BJ (cell line): ENCODE results near the gene UGT1A6. TPM values are rescaled to one million over a fixed set of nuclear protein-coding genes. Genes with fewer than 3 reads are reported as not detected.
"Not testable (repeated sequence)": the region's sequence is repeated elsewhere in the genome, so short reads cannot be mapped to it uniquely, and the experiment has no call there.

ENCODE experiments used
- CTCF ChIA-PET: fragments of 350-600 bp; formaldehyde crosslinking; extraction: SDS; loops from one replicate; lab custom pipeline; 2021; ENCODE audit warnings: antibody characterized with exemption, inconsistent platforms; lab: Yijun Ruan, JAX
- POLR2A ChIA-PET: fragments of 300-600 bp; sonication (Branson Sonifier 250); formaldehyde crosslinking; extraction: SDS; loops from one replicate; lab custom pipeline; 2021; ENCODE audit warnings: antibody characterized with exemption; lab: Charles Lee
- DNase-seq: peaks from one replicate; pipeline ENCODE4 v3.0.0-alpha.2; 2011; ENCODE audit warnings: low read depth
- H3K27me3 ChIP-seq: 2 replicates; pipeline ENCODE4 v1.6.0; 2011; ENCODE audit warnings: low read length; ENCODE audit not compliant: control insufficient read depth, insufficient read depth
- H3K36me3 ChIP-seq: 2 replicates; pipeline ENCODE4 v1.5.1; 2011; ENCODE audit warnings: low read length; ENCODE audit not compliant: control insufficient read depth, insufficient read depth
- H3K4me3 ChIP-seq: 2 replicates; pipeline ENCODE4 v1.5.1; 2011; ENCODE audit warnings: low read depth, mild to moderate bottlenecking, control low read depth, low read length
- polyA plus RNA-seq: library from polyadenylated mRNA; depleted of rRNA; stranded (reverse); fragments of >200 nt; gene quantifications from 2 replicates; pipeline ENCODE4 v1.2.3, GENCODE V29; 2011
- TF ChIP-seq, protein P1 (sequence below): IDR thresholded peaks from 2 replicates; pipeline ENCODE4 v1.5.1; 2011; ENCODE audit warnings: low read depth, mild to moderate bottlenecking, control low read depth, inconsistent platforms, low read length, moderate library complexity; ENCODE audit not compliant: insufficient read depth

Gene UGT1A6
- polyA plus RNA-seq, 1 experiment, result not detected

- Histone ChIP-seq H3K4me3 (no peak within 1 kb of the TSS), H3K36me3 (no peaks in the 10 kb centered on the region), H3K27me3 (no peaks in the 10 kb centered on the region)
- CTCF ChIA-PET, result no interaction called here
- POLR2A ChIA-PET, result interaction anchor here (0.6 kb wide), 1 partner anchor 795 kb away, joined by 10 read pairs; no protein-coding TSS in a partner anchor
- DNase-seq, result no peak
- TF ChIP-seq, protein P1, sequence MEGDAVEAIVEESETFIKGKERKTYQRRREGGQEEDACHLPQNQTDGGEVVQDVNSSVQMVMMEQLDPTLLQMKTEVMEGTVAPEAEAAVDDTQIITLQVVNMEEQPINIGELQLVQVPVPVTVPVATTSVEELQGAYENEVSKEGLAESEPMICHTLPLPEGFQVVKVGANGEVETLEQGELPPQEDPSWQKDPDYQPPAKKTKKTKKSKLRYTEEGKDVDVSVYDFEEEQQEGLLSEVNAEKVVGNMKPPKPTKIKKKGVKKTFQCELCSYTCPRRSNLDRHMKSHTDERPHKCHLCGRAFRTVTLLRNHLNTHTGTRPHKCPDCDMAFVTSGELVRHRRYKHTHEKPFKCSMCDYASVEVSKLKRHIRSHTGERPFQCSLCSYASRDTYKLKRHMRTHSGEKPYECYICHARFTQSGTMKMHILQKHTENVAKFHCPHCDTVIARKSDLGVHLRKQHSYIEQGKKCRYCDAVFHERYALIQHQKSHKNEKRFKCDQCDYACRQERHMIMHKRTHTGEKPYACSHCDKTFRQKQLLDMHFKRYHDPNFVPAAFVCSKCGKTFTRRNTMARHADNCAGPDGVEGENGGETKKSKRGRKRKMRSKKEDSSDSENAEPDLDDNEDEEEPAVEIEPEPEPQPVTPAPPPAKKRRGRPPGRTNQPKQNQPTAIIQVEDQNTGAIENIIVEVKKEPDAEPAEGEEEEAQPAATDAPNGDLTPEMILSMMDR, result no peak
Observed at GRCh38 chr2:233728723-233729301, 36.1 kb downstream of the UGT1A6 start, which contains the start of gene UGT1A3. Gene UGT1A3, plus strand, starts transcription at chr2:233729042. Its CDS starts 85 bp downstream, at chr2:233729127.

DNA sequence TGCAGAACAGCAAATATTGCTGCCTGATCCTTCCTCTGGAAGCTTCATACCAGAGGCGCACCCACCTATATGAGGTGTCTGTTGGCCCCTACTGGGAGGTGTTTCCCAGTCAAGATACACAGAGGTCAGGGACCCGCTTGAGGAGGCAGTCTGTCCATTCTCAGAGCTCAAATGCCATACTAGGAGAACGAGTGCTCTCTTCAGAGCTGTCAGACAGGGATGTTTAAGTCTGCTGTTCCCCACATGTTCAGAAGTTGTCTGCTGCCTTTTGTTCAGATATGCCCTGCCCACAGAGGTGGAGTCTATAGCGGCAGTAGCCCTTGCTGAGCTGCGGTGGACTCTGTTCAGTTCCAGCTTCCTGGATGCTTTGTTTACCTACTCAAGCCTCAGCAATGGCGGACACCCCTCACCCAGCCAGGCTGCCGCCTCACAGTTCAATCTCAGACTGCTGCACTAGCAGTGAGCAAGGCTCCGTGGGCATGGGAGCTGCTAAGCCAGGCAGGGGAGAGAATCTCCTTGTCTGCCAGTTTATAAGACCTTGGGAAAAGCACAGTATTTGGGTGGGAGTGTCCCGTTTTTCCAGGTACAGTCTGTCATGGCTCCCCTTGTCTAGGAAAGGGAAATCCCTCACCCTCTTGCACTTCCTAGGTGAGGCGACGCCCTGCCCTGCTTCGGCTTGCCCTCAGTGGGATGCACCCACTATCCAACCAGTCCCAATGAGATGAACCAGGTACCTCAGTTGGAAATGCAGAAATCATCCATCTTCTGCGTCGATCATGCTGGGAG, 44.4 kb downstream of the UGT1A6 start:
- DNase-seq, CTCF ChIA-PET, H3K4me3 ChIP-seq, H3K27me3 ChIP-seq, H3K36me3 ChIP-seq, POLR2A ChIA-PET: not testable (repeated sequence)

DNA sequence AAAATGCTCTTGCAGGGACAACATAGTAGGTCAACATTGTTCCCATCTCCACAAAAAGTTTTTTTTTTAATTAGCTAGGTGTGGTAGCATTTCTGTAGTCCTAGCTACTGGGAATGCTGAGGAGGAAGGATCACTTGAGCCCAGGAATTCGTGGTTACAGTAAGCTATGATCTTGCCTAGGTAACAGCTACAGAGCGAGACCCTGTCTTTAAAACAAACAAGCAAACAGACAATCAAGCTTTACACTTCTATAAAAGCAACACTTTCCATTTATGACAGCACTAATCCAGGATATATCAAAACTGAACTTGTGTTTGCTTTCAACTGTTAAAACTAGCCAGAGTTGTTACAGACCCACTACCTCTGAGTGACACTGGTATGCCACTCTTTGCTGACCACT, 48.2 kb downstream of the UGT1A6 start:
- POLR2A ChIA-PET, result no interaction called here
- no peaks in the 10 kb centered on the region for H3K36me3 ChIP-seq
- CTCF ChIA-PET, result interaction anchor here (1.4 kb wide), 1 partner anchor 15 kb away, joined by 3 read pairs; no protein-coding TSS in a partner anchor
- H3K27me3 ChIP-seq, result no peaks in the 10 kb centered on the region
- no peak overlapping the region for H3K4me3 ChIP-seq
- DNase-seq, result no peak
- TF ChIP-seq, protein P1, result no peak

GRCh38 chr2:233743464-233744259, 51.0 kb downstream of the UGT1A6 start:
- no peaks in the 10 kb centered on the region for H3K27me3 ChIP-seq
- TF ChIP-seq, protein P1, result no peak
- H3K36me3 ChIP-seq, result no peaks in the 10 kb centered on the region
- no peak for DNase-seq
- CTCF ChIA-PET, result no interaction called here
- POLR2A ChIA-PET, result no interaction called here
- H3K4me3 ChIP-seq, result no peak overlapping the region

- CTCF ChIA-PET, result no interaction called here
- no peak for DNase-seq
- POLR2A ChIA-PET, result no interaction called here
- TF ChIP-seq, protein P1, result no peak
- no peaks in the 10 kb centered on the region for H3K27me3 ChIP-seq
- no peaks in the 10 kb centered on the region for H3K36me3 ChIP-seq
- no peak overlapping the region for H3K4me3 ChIP-seq
Observed at GRCh38 chr2:233745073-233745755, 52.5 kb downstream of the UGT1A6 start.

GRCh38 chr2:233745838-233746237, 53.1 kb downstream of the UGT1A6 start:
- CTCF ChIA-PET, POLR2A ChIA-PET, DNase-seq, H3K36me3 ChIP-seq, H3K27me3 ChIP-seq, H3K4me3 ChIP-seq: not testable (repeated sequence)
